Measurements from ENCODE around the gene LRRC59. TPM values are rescaled to one million over a fixed set of nuclear protein-coding genes. Genes with fewer than 3 reads are reported as not detected.

LRRC59 gene
- total RNA-seq, 1 experiment from 2014 or later, result 221 TPM

GRCh38 chr17:50359005-50359699 is 38.2 kb downstream of the LRRC59 start:
- intact Hi-C loops (cut with micrococcal nuclease), result no loop called here
- ChIA-PET POLR2A (no interaction called here), CTCF (no interaction called here), RAD21 (ENCODE audit: low non-redundant PET in 1 of 2, low total read pairs in 2 of 2, uncharacterized antibody in 2 of 2, unreplicated experiment in 2 of 2) (no interaction called here)
- no peak for TF ChIP-seq POLR2AphosphoS5 (IDR thresholded peaks at IDR 0.05; ENCODE audit: low read depth, low read length)
- TF ChIP-seq CBX3 (IDR thresholded peaks at IDR 0.05; ENCODE audit: low read depth), result no peak
- no peak for TF ChIP-seq ZBTB33 (IDR thresholded peaks at IDR 0.05; ENCODE audit: extremely low read depth, insufficient replicate concordance, low read length)
- no peak for TF ChIP-seq RAD21 (IDR thresholded peaks at IDR 0.05; ENCODE audit: low read depth)
- no peak for TF ChIP-seq ZNF274 (IDR thresholded peaks at IDR 0.05; ENCODE audit: low read depth, low read length)
- TF ChIP-seq POLR2A (IDR thresholded peaks at IDR 0.05; ENCODE audit: borderline replicate concordance, extremely low read depth, insufficient read depth, insufficient read length), result no peak
- TF ChIP-seq FOSL1 (IDR thresholded peaks at IDR 0.05; ENCODE audit: low read depth), result no peak
- no peak for TF ChIP-seq MAX (IDR thresholded peaks at IDR 0.05)
- TF ChIP-seq EGR1 (IDR thresholded peaks at IDR 0.05; ENCODE audit: low read depth), result no peak
- TF ChIP-seq SIN3A (IDR thresholded peaks at IDR 0.05; ENCODE audit: low read depth), result no peak
- no peak for TF ChIP-seq REST (IDR thresholded peaks at IDR 0.05; ENCODE audit: low read depth)
- TF ChIP-seq ELF1 (IDR thresholded peaks at IDR 0.05; ENCODE audit: borderline replicate concordance, low read depth), result no peak
- no peak for TF ChIP-seq TCF7L2 (IDR thresholded peaks at IDR 0.05; ENCODE audit: borderline replicate concordance, extremely low read depth, insufficient read depth, insufficient read length)
- Histone ChIP-seq H3K9me2 (ENCODE audit: insufficient read depth) (no peaks in the 10 kb centered on the region), H3K27ac (ENCODE audit: low read depth, low read length) (no peak overlapping the region), H3K4me3 (replicated peaks in 1 of 2; ENCODE audit: low read depth in 1 of 2, low read length in 2 of 2) (no peak overlapping the region), H3K79me2 (ENCODE audit: insufficient read depth, low read length) (no peaks in the 10 kb centered on the region), H4K20me1 (ENCODE audit: insufficient read depth) (no peaks in the 10 kb centered on the region), H3K9me3 (ENCODE audit: control insufficient read depth in 1 of 2, insufficient read depth in 1 of 2, low read depth in 1 of 2, low read length in 2 of 2) (no peaks in the 10 kb centered on the region), H3K36me3 (ENCODE audit: control insufficient read depth in 1 of 2, insufficient read depth in 2 of 2, low read length in 2 of 2) (peaks cover 51 to 53% of the 10 kb centered on the region in 2 experiments; a peak in 3 of 4 replicates), H3K27me3 (ENCODE audit: insufficient read depth, low read length) (no peaks in the 10 kb centered on the region), H3K4me2 (ENCODE audit: low read length) (no peak overlapping the region), H2AFZ (ENCODE audit: low read depth, low read length, poor library complexity, severe bottlenecking) (no peak overlapping the region), H3K9ac (ENCODE audit: low read length) (no peak overlapping the region), H3K4me1 (ENCODE audit: control insufficient read depth in 1 of 2, insufficient read depth in 2 of 2, low read length in 2 of 2) (peaks cover 3 to 8% of the 10 kb centered on the region in 2 experiments; a peak in 2 of 4 replicates)
- BruUV-seq (replicated peaks), result no TSS peak
- DNase-seq (ENCODE audit: low read depth, low spot score) (no peak), ATAC-seq (no peak)
